GM19035 (cell line): ENCODE results near the gene KRT4.
"Not testable (repeated sequence)": the region's sequence is repeated elsewhere in the genome, so short reads cannot be mapped to it uniquely, and the experiment has no call there.

Experiments
- ATAC-seq: cut with Tn5 transposase; IDR thresholded peaks from one replicate; pipeline ENCODE4 v1.9.1; 2021; ENCODE audit not compliant: unreplicated experiment

Gene KRT4

GRCh38 chr12:52813885-52814709, at the start of gene KRT4:
TSS of gene KRT4 (minus strand) at chr12:52814116. CDS start at chr12:52814058, 58 bp downstream.
- no peak for ATAC-seq

DNA sequence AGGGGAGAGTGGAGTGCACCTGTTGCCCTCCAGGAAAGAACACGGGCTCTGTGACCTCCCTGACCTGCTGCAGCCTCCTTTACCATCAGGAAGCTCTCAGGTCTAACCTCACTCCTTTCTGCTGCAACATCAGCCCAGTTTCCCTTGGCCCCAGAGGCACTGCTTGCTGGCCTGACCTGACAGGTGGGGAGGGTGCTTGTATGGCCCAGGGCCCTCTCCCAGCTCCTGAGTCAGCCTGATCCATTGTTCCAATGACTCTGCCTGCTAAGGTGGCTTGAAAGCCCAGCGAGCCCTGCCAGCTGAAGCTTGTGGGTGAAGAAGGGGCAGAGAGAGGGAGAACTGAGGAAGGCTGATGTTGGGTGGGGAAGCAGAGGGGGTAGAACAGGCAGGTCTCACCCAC, 48.1 kb upstream of the KRT4 start:
- no peak for ATAC-seq

DNA sequence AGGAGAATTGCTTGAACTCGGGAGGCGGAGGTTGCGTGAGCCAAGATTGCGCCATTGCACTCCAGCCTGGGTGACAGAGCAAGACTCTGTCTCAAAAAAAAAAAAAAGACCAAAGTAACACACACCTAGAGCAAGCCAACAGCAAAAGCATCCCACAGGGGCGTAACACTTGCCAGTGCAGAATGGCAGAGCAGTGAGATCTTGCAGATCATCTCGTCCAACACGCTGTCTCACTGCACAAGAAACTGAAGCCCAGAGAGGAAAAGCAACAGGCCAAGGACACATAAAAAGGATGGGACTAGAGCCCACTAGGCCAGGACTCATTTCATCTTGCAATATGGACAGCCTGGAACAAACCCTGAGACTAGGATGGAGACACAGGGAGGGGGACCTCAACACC, 47.6 kb upstream of the KRT4 start:
- no peak for ATAC-seq

- no peak for ATAC-seq
Observed at GRCh38 chr12:52860102-52860823, 46.3 kb upstream of the KRT4 start.

- no peak for ATAC-seq
Observed at GRCh38 chr12:52857500-52857899, 43.6 kb upstream of the KRT4 start.

DNA sequence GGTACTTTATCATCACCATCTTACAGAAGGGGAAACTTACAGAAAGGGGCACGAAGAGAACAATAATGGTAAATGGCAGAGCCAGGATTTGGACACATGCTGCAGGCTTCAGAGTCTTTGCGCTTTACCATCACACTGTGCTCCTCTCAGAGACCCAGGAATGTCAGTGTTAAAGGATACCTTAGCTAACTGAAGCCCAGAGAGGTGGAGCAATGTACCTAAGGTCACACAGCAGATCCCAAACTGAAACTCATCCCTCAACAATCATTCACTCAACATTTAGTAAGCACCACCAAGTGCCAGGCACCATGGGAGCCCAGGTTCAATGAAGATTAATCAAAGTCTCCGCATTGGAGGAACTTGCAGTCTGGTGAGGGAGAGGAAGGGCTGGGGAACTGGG, 42.9 kb upstream of the KRT4 start:
- ATAC-seq: no peak

GRCh38 chr12:52856077-52856476, 42.2 kb upstream of the KRT4 start:
- not testable (repeated sequence) for ATAC-seq

GRCh38 chr12:52851787-52852186, 37.9 kb upstream of the KRT4 start:
- no peak for ATAC-seq

DNA sequence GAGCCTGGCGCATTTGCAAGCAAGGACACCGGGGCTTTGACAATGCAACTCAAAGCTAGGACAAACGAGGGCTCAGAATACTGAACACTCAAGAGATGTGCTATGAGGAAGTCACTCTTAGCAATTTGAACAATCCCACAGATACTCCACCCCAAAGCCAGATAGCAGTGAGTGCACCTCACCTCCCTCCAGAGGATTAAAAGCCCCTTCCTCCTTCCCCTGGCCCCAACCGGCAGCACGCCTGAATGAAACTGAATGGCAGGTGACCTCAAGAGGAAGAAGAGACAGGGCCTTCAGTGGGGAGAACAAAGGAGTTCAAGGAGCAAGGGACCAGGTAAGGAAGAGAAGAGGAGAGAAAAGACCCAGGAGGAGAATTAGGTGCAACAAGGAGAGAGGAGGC, 36.8 kb upstream of the KRT4 start:
- no peak for ATAC-seq

GRCh38 chr12:52849511-52849910, 35.6 kb upstream of the KRT4 start:
- ATAC-seq: no peak

DNA sequence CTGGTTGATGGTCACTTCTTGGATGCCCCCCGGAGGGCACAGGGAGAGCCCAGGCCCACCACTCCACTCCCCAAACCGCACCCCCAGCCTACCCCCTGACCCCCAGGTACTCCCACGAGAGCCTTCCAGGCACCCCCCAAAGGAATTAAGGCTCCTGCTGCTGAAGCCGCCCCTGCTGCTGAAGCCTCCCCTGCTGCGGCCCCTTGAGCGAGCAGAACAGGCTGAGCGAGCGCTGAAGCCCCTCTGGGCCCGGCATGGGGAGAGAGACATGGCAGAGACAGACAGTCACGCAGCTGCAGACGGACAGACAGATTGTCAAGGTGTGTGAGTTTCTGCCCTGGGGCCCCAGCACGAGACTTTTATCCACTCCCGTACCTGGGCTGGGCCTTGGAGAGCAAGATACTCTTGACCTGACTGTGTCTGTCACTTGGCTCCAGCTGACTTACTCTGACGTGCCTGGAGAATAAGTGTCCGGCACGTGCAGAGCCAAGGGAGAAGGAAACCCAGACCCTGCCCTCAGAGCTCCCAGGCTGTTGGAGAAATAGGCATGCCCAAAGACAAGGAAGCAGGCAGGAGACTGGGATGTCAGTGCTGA, 34.8 kb upstream of the KRT4 start, which contains the start of gene KRT78:
Gene KRT78 (minus strand): TSS at position 334 of the 595 bp plus-strand sequence. CDS start 64 bp downstream, at position 270.
- ATAC-seq: no peak

GRCh38 chr12:52847335-52848102, 33.6 kb upstream of the KRT4 start:
- no peak for ATAC-seq

DNA sequence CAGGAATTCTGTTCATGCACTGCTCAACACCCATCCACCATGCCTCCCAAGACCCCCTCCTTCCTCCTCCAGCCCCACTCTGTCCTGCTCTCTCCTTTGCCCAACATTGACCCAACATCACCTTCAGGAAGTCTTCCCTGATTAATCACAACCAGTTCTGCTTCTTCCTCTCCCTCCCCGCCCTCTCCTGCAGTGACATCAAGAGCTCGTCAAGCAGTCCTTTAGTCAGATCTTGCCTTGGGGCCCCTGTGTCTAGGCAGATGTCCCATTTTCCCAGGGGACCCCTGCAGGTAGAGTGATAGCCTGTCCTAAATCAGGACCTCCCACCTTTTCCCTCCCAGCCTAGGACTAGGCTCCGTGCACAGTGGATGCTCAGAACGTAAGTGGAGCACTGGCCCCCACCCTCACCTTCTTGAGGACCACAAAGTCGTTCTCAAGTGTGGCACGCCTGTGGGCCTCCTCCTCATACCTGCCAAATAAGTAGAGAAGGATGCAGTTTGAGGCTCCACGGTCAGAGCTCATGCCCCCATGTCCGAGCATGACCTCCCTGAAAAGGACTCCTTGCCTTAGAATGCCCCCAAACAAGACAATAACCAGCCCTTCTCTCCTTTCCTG, 32.5 kb upstream of the KRT4 start:
- no peak for ATAC-seq

DNA sequence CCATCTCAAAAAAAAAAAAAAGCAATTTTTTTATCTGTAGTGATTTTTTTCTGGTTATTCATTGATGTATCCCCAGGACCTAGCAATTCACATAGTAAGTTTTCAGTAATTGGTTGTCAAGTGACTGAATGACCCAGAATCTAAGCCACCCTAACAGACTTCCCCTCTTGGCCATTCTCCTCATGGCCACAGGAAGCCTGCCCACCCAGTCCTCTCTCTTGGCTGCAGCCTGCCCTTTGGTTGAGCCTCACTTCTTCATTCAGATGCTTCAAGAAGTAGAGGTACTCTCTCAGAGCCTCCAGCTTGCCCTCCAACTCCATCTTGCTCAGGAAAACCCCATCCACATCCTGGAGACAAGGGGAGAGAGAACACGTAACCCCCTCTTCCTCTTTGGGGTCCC, 32.0 kb upstream of the KRT4 start:
- no peak for ATAC-seq

- no peak for ATAC-seq
Observed at GRCh38 chr12:52844386-52844785, 30.5 kb upstream of the KRT4 start.

DNA sequence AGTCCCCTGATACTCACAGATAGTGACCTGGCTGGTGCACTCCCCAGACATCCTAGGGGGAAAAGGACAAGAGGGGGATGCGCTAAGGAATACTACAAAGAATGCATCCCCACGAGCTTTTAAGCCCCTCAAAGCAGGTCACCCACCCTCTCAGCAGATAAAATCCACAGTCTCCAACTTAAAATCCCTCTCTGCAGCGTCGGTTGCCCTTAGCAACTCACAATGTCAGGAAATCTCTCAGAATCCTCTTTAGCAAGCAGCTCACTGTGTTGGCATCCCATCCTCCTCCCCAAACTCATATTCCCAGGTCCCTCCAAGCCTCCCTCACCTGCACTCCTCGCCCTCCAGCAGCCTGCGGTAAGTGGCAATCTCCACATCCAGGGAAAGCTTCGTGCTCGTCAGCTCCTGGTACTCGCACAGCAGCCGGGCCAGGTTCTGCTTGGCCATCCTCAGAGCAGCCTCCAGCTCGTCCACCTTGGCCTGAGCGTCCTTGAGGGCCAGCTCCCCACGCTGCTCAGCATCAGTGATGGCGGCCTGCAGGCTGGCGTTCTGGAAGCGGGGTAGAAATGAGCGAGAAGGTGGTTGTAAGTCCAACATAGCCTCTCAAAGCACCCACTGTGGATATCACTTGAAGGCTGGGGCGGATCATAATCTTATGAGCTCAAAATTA, 25.7 kb upstream of the KRT4 start:
- no peak for ATAC-seq

- ATAC-seq: no peak
Observed at GRCh38 chr12:52838609-52839435, 24.9 kb upstream of the KRT4 start.

- no peak for ATAC-seq
Observed at GRCh38 chr12:52837781-52838608, 24.1 kb upstream of the KRT4 start.

- ATAC-seq: no peak
Observed at GRCh38 chr12:52837413-52837741, 23.5 kb upstream of the KRT4 start.
